ENCODE measurements around the gene HK1. TPM values are rescaled to one million over a fixed set of nuclear protein-coding genes. Genes with fewer than 3 reads are reported as not detected.

Gene HK1
- total RNA-seq, 1 donor from 2014 or later: 95.0 TPM

GRCh38 chr10:69439813-69440506 is 161.7 kb downstream of the HK1 start:
- no peak overlapping the region for H3K4me3 Mint-ChIP-seq (ENCODE audit: unreplicated experiment)

GRCh38 chr10:69443354-69443753 is 165.1 kb downstream of the HK1 start:
- H3K9me3 Mint-ChIP-seq (ENCODE audit: unreplicated experiment): peaks cover 6% of the 10 kb centered on the region
- Histone ChIP-seq H3K27ac (ENCODE audit: low read depth, low read length) (no peak overlapping the region), H3K4me2 (ENCODE audit: low read length) (no peak overlapping the region), H2AFZ (ENCODE audit: low read depth, low read length) (no peak overlapping the region), H3K4me1 (ENCODE audit: insufficient read depth, low read length) (peaks cover 16% of the 10 kb centered on the region), H3K4me3 (ENCODE audit: insufficient read depth, low read depth, low read length) (no peak overlapping the region), H3K9ac (ENCODE audit: low read length) (no peak overlapping the region), H3K79me2 (ENCODE audit: insufficient read depth, low read length) (no peaks in the 10 kb centered on the region), H4K20me1 (ENCODE audit: insufficient read depth, low read length) (no peaks in the 10 kb centered on the region), H3K36me3 (ENCODE audit: insufficient read depth, low read length) (no peaks in the 10 kb centered on the region), H3K27me3 (ENCODE audit: insufficient read depth, low read length) (no peaks in the 10 kb centered on the region), H3K9me3 (ENCODE audit: insufficient read depth, low read depth, low read length) (no peaks in the 10 kb centered on the region)
- TF ChIP-seq, protein P1, sequence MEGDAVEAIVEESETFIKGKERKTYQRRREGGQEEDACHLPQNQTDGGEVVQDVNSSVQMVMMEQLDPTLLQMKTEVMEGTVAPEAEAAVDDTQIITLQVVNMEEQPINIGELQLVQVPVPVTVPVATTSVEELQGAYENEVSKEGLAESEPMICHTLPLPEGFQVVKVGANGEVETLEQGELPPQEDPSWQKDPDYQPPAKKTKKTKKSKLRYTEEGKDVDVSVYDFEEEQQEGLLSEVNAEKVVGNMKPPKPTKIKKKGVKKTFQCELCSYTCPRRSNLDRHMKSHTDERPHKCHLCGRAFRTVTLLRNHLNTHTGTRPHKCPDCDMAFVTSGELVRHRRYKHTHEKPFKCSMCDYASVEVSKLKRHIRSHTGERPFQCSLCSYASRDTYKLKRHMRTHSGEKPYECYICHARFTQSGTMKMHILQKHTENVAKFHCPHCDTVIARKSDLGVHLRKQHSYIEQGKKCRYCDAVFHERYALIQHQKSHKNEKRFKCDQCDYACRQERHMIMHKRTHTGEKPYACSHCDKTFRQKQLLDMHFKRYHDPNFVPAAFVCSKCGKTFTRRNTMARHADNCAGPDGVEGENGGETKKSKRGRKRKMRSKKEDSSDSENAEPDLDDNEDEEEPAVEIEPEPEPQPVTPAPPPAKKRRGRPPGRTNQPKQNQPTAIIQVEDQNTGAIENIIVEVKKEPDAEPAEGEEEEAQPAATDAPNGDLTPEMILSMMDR (IDR thresholded peaks at IDR 0.05; ENCODE audit: insufficient read depth, low read depth, low read length): no peak
- TF ChIP-seq EZH2 (IDR thresholded peaks at IDR 0.05; ENCODE audit: insufficient read depth, low read length): no peak
- H3K27me3 Mint-ChIP-seq (ENCODE audit: low read depth, unreplicated experiment): peaks cover 6% of the 10 kb centered on the region
- FAIRE-seq (no peak), DNase-seq (ENCODE audit: low read depth) (no peak)
- no peaks in the 10 kb centered on the region for H3K36me3 Mint-ChIP-seq (ENCODE audit: low read depth, unreplicated experiment)
- H3K4me3 Mint-ChIP-seq (ENCODE audit: unreplicated experiment): no peak overlapping the region
- H3K27ac Mint-ChIP-seq (ENCODE audit: unreplicated experiment): no peak overlapping the region
- peaks cover 29% of the 10 kb centered on the region for H3K4me1 Mint-ChIP-seq (ENCODE audit: low read depth, unreplicated experiment)

More at GRCh38 chr10:69439813-69440506, 161.7 kb downstream of the HK1 start:
- no peak overlapping the region for H3K9ac ChIP-seq (ENCODE audit: low read length)
- H3K9me3 Mint-ChIP-seq (ENCODE audit: unreplicated experiment): peaks cover 4% of the 10 kb centered on the region
- H3K36me3 ChIP-seq (ENCODE audit: insufficient read depth, low read length): no peaks in the 10 kb centered on the region
- no peaks in the 10 kb centered on the region for H3K9me3 ChIP-seq (ENCODE audit: insufficient read depth, low read depth, low read length)
- FAIRE-seq (no peak), DNase-seq (ENCODE audit: low read depth) (no peak)
- H3K27me3 ChIP-seq (ENCODE audit: insufficient read depth, low read length): peaks cover 4% of the 10 kb centered on the region
- no peaks in the 10 kb centered on the region for H3K36me3 Mint-ChIP-seq (ENCODE audit: low read depth, unreplicated experiment)
- H3K27ac Mint-ChIP-seq (ENCODE audit: unreplicated experiment): no peak overlapping the region
- peaks cover 5% of the 10 kb centered on the region for H3K4me1 ChIP-seq (ENCODE audit: insufficient read depth, low read length)
- no peak overlapping the region for H2AFZ ChIP-seq (ENCODE audit: low read depth, low read length)
- no peak overlapping the region for H3K4me3 ChIP-seq (ENCODE audit: insufficient read depth, low read depth, low read length)
- TF ChIP-seq, protein P1 (IDR thresholded peaks at IDR 0.05; ENCODE audit: insufficient read depth, low read depth, low read length): no peak
- TF ChIP-seq EZH2 (IDR thresholded peaks at IDR 0.05; ENCODE audit: insufficient read depth, low read length): no peak
- H4K20me1 ChIP-seq (ENCODE audit: insufficient read depth, low read length): no peaks in the 10 kb centered on the region
- H3K27me3 Mint-ChIP-seq (ENCODE audit: low read depth, unreplicated experiment): peaks cover 22% of the 10 kb centered on the region
- H3K4me1 Mint-ChIP-seq (ENCODE audit: low read depth, unreplicated experiment): peaks cover 5% of the 10 kb centered on the region
- H3K79me2 ChIP-seq (ENCODE audit: insufficient read depth, low read length): no peaks in the 10 kb centered on the region
- H3K4me2 ChIP-seq (ENCODE audit: low read length): no peak overlapping the region
- H3K27ac ChIP-seq (ENCODE audit: low read depth, low read length): no peak overlapping the region

GRCh38 chr10:69445041-69445440 is 166.7 kb downstream of the HK1 start:
- no peaks in the 10 kb centered on the region for H3K79me2 ChIP-seq (ENCODE audit: insufficient read depth, low read length)
- H2AFZ ChIP-seq (ENCODE audit: low read depth, low read length): no peak overlapping the region
- H3K4me3 ChIP-seq (ENCODE audit: insufficient read depth, low read depth, low read length): no peak overlapping the region
- DNase-seq (ENCODE audit: low read depth): no peak
- H3K9me3 ChIP-seq (ENCODE audit: insufficient read depth, low read depth, low read length): no peaks in the 10 kb centered on the region
- FAIRE-seq: no peak
- Mint-ChIP-seq H3K4me1 (ENCODE audit: low read depth, unreplicated experiment) (peaks cover 29% of the 10 kb centered on the region), H3K36me3 (ENCODE audit: low read depth, unreplicated experiment) (no peaks in the 10 kb centered on the region), H3K27ac (ENCODE audit: unreplicated experiment) (peak overlapping the region; percentile 68), H3K9me3 (ENCODE audit: unreplicated experiment) (peaks cover 6% of the 10 kb centered on the region), H3K4me3 (ENCODE audit: unreplicated experiment) (no peak overlapping the region), H3K27me3 (ENCODE audit: low read depth, unreplicated experiment) (peaks cover 3% of the 10 kb centered on the region)
- H3K4me2 ChIP-seq (ENCODE audit: low read length): no peak overlapping the region
- no peaks in the 10 kb centered on the region for H4K20me1 ChIP-seq (ENCODE audit: insufficient read depth, low read length)
- no peak overlapping the region for H3K27ac ChIP-seq (ENCODE audit: low read depth, low read length)
- H3K9ac ChIP-seq (ENCODE audit: low read length): no peak overlapping the region
- H3K4me1 ChIP-seq (ENCODE audit: insufficient read depth, low read length): peaks cover 12% of the 10 kb centered on the region
- H3K27me3 ChIP-seq (ENCODE audit: insufficient read depth, low read length): no peaks in the 10 kb centered on the region
- TF ChIP-seq EZH2 (IDR thresholded peaks at IDR 0.05; ENCODE audit: insufficient read depth, low read length): no peak
- TF ChIP-seq, protein P1 (IDR thresholded peaks at IDR 0.05; ENCODE audit: insufficient read depth, low read depth, low read length): no peak
- H3K36me3 ChIP-seq (ENCODE audit: insufficient read depth, low read length): no peaks in the 10 kb centered on the region

All from astrocyte (in vitro differentiated cells and primary cell).